ENCODE results near the gene NXNL2.

DNA sequence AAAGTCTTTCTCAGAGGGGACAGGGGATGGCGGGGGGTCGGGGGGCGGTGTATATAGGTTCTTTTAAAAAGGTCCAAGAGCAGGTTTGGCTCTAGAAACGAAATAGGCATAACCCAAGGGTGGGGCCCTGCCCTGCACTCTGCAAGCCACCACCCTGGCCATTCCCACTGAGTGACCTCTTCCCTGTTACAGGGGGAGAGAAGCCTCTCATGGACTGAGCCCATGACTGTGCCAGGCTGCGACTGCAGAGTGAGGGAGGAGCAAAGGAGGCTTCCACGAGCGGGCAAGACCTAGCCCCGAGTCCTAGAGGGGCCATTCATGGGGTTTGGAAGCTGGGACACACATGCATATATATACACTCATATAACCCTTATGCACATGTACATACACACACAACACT, 10.1 kb upstream of the NXNL2 start:
- TF ChIP-seq POLR2AphosphoS5 (IDR thresholded peaks at IDR 0.05) (no peak), CTCF (IDR thresholded peaks at IDR 0.05) (no peak), POLR2A (IDR thresholded peaks at IDR 0.05) (no peak)
